NCI-H1092 treated with DMSO at 0.1 percent for 48 hours (cell line): ENCODE results near the gene ORMDL2.
"Not testable (repeated sequence)": the region's sequence is repeated elsewhere in the genome, so short reads cannot be mapped to it uniquely, and the experiment has no call there.

Source experiments
- DNase-seq: peaks from one replicate; lab custom pipeline; 2025; lab: John Stamatoyannopoulos, UW

The ORMDL2 gene

GRCh38 chr12:55852740-55853139 lies 34.9 kb downstream of the ORMDL2 start:
- no peak for DNase-seq

- DNase-seq = no peak
Observed at GRCh38 chr12:55861396-55861795, 43.6 kb downstream of the ORMDL2 start.

DNA sequence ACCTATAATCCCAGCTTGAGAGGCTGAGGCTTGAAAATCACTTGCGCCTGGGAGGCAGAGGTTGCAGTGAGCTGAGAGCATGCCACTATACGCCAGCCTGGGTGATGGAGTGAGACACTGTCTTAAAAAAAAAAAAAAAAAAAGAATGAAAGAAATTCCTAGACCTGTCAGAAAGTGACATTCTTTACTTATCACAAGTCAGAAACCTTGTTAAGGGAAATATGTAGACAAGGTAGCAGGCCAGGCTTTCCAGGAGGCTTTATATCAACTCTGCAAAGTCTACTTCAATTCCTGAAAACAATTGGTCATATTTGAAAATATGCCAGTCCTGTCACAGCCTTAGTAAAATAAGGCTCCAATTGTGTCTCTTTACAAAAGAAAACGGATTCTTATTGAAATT lies 44.0 kb downstream of the ORMDL2 start:
- no peak for DNase-seq

DNA sequence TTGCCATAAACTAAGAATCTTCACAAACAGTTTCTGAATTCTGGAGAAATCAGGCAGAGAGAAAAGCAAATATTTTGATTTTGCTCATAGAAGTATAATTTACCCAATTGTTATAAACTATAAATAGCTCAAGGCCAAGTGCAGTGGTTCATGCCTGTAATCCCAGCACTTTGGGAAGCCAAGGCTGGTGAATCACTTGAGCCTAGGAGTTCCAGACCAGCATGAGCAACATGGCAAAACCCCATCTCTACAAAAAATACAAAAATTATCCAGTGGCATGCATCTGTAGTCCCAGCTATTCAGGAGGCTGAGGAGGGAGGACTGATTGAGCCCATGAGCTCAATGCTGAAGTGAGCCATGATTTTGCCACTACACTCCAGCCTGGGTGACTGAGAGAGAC lies 44.4 kb downstream of the ORMDL2 start:
- DNase-seq = no peak

DNA sequence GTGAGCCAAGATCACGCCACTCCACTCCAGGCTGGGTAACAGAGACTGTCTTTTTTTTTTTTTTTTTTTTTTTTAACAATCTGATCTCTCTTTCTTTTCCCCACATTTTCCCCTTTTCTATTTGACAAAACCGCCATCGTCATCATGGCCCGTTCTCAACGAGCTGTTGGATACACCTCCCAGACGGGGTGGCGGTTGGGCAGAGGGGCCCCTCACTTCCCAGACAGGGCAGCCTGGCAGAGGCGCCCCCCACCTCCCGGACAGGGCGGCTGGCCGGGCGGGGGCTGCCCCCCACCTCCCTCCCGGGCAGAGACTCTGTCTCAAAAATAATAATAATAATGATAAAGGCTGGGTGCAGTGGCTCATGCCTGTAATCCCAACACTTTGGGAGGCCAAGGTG lies 45.1 kb downstream of the ORMDL2 start:
- DNase-seq = not testable (repeated sequence)

GRCh38 chr12:55865327-55865726 lies 47.5 kb downstream of the ORMDL2 start:
- no peak for DNase-seq

- DNase-seq = not testable (repeated sequence)
Observed at GRCh38 chr12:55866454-55867004, 48.7 kb downstream of the ORMDL2 start.
